Prostate gland (tissue), 2 donors: ENCODE measurements around the gene AKAP13.

ENCODE experiments used
- POLR2AphosphoS5 ChIP-seq: sonication (generic); formaldehyde crosslinking; IDR thresholded peaks from one replicate; pipeline ENCODE4 v1.6.1; 2017; ENCODE audit warnings: antibody characterized with exemption
- TF ChIP-seq, protein P1 (sequence below), 4 experiments: fragments of 200-600 bp in 2 of 4; fragments of 450-650 bp in 2 of 4; sonication (generic) in 2 of 4; IDR thresholded peaks; 1 replicate in 3 of 4; 2 replicates in 1 of 4; pipeline ENCODE4 v1.5.1; 2016 to 2019; ENCODE audit warnings: antibody characterized with exemption in 4 of 4, mild to moderate bottlenecking in 2 of 4, moderate library complexity in 2 of 4

DNA sequence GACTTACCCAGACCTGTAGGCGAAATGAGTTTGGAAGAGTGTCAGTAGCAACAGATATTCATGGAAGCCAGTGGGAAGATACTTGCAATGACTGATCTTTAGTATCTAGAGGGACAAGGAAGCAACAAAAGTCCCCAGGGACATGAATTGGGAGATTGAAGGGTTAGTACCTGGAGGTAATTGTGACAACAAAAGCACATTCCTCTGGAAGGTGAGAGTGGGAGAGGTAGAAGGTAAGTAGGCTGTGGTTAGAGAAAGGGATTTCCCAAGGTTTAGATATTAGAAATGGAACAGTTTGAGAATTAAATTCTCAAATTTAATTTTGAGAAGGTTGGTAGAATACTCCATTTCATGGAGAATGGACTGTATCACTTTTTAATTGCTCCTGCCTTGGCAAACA lies 191.4 kb downstream of the AKAP13 start:
- TF ChIP-seq POLR2AphosphoS5: no peak
- TF ChIP-seq, protein P1, sequence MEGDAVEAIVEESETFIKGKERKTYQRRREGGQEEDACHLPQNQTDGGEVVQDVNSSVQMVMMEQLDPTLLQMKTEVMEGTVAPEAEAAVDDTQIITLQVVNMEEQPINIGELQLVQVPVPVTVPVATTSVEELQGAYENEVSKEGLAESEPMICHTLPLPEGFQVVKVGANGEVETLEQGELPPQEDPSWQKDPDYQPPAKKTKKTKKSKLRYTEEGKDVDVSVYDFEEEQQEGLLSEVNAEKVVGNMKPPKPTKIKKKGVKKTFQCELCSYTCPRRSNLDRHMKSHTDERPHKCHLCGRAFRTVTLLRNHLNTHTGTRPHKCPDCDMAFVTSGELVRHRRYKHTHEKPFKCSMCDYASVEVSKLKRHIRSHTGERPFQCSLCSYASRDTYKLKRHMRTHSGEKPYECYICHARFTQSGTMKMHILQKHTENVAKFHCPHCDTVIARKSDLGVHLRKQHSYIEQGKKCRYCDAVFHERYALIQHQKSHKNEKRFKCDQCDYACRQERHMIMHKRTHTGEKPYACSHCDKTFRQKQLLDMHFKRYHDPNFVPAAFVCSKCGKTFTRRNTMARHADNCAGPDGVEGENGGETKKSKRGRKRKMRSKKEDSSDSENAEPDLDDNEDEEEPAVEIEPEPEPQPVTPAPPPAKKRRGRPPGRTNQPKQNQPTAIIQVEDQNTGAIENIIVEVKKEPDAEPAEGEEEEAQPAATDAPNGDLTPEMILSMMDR (IDR thresholded peaks at IDR 0.05): no peak
